Measurements from ENCODE around the gene ABCA1. TPM values are rescaled to one million over a fixed set of nuclear protein-coding genes. Genes with fewer than 3 reads are reported as not detected.
"Not testable (repeated sequence)": the region's sequence is repeated elsewhere in the genome, so short reads cannot be mapped to it uniquely, and the experiment has no call there.

The ABCA1 gene
- total RNA-seq, 2 donors from 2014 or later, result 21.6 to 34.8 TPM

GRCh38 chr9:104900324-104900723, 27.6 kb downstream of the ABCA1 start:
- Mint-ChIP-seq H3K36me3 (ENCODE audit: low read depth) (peaks cover 9% of the 10 kb centered on the region), H3K4me1 (peaks cover 51% of the 10 kb centered on the region), H3K27ac (peak overlapping the region; percentile 63), H3K4me3 (no peak overlapping the region), H3K27me3 (ENCODE audit: insufficient read depth) (no peaks in the 10 kb centered on the region), H3K9me3 (no peaks in the 10 kb centered on the region)
- TF ChIP-seq, protein P1, sequence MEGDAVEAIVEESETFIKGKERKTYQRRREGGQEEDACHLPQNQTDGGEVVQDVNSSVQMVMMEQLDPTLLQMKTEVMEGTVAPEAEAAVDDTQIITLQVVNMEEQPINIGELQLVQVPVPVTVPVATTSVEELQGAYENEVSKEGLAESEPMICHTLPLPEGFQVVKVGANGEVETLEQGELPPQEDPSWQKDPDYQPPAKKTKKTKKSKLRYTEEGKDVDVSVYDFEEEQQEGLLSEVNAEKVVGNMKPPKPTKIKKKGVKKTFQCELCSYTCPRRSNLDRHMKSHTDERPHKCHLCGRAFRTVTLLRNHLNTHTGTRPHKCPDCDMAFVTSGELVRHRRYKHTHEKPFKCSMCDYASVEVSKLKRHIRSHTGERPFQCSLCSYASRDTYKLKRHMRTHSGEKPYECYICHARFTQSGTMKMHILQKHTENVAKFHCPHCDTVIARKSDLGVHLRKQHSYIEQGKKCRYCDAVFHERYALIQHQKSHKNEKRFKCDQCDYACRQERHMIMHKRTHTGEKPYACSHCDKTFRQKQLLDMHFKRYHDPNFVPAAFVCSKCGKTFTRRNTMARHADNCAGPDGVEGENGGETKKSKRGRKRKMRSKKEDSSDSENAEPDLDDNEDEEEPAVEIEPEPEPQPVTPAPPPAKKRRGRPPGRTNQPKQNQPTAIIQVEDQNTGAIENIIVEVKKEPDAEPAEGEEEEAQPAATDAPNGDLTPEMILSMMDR (conservative IDR thresholded peaks at IDR 0.05), result no peak
- Histone ChIP-seq H3K36me3 (ENCODE audit: control insufficient read depth, insufficient read depth, low read length) (peaks cover 80% of the 10 kb centered on the region), H3K9ac (ENCODE audit: extremely low read depth, low read length, poor library complexity, severe bottlenecking) (no peak overlapping the region), H3K9me3 (ENCODE audit: control insufficient read depth, low read length) (no peaks in the 10 kb centered on the region), H3K4me1 (ENCODE audit: control insufficient read depth, insufficient read depth, low read length) (peaks cover 29% of the 10 kb centered on the region), H3K27ac (ENCODE audit: low read depth, low read length) (no peak overlapping the region), H3K27me3 (ENCODE audit: control insufficient read depth, insufficient read depth, low read length, poor library complexity, severe bottlenecking) (no peaks in the 10 kb centered on the region), H3K4me3 (ENCODE audit: low read length) (no peak overlapping the region)
- WGBS, 2 experiments (ENCODE audit: insufficient coverage in 1 of 2, insufficient read length in 1 of 2), result 79 to 83% methylated on average over 1 to 3 of the region's 3 CpGs
- peak; percentile 26 for DNase-seq

GRCh38 chr9:104899759-104900247, 28.2 kb downstream of the ABCA1 start:
- H3K27me3 ChIP-seq (ENCODE audit: control insufficient read depth, insufficient read depth, low read length, poor library complexity, severe bottlenecking), result no peaks in the 10 kb centered on the region
- Mint-ChIP-seq H3K4me3 (no peak overlapping the region), H3K36me3 (ENCODE audit: low read depth) (peaks cover 9% of the 10 kb centered on the region), H3K9me3 (no peaks in the 10 kb centered on the region), H3K27me3 (ENCODE audit: insufficient read depth) (no peaks in the 10 kb centered on the region), H3K4me1 (peaks cover 46% of the 10 kb centered on the region), H3K27ac (peak overlapping the region; percentile 63)
- TF ChIP-seq, protein P1 (conservative IDR thresholded peaks at IDR 0.05), result no peak
- WGBS, 2 experiments (ENCODE audit: insufficient coverage in 1 of 2, insufficient read length in 1 of 2), result 80 to 83% methylated on average over 3 to 4 of the region's 4 CpGs
- peaks cover 82% of the 10 kb centered on the region for H3K36me3 ChIP-seq (ENCODE audit: control insufficient read depth, insufficient read depth, low read length)
- H3K4me3 ChIP-seq (ENCODE audit: low read length), result no peak overlapping the region
- no peaks in the 10 kb centered on the region for H3K9me3 ChIP-seq (ENCODE audit: control insufficient read depth, low read length)
- no peak overlapping the region for H3K9ac ChIP-seq (ENCODE audit: extremely low read depth, low read length, poor library complexity, severe bottlenecking)
- H3K27ac ChIP-seq (ENCODE audit: low read depth, low read length), result no peak overlapping the region
- no peak for DNase-seq
- peaks cover 29% of the 10 kb centered on the region for H3K4me1 ChIP-seq (ENCODE audit: control insufficient read depth, insufficient read depth, low read length)

GRCh38 chr9:104898376-104898775, 29.6 kb downstream of the ABCA1 start:
- not testable (repeated sequence) for H3K9me3 Mint-ChIP-seq; H3K27ac Mint-ChIP-seq; H3K27ac ChIP-seq (ENCODE audit: low read depth, low read length); H3K27me3 ChIP-seq (ENCODE audit: control insufficient read depth, insufficient read depth, low read length, poor library complexity, severe bottlenecking); H3K9ac ChIP-seq (ENCODE audit: extremely low read depth, low read length, poor library complexity, severe bottlenecking); H3K27me3 Mint-ChIP-seq (ENCODE audit: insufficient read depth); H3K36me3 Mint-ChIP-seq (ENCODE audit: low read depth); H3K4me3 Mint-ChIP-seq; H3K4me3 ChIP-seq (ENCODE audit: low read length); H3K9me3 ChIP-seq (ENCODE audit: control insufficient read depth, low read length)
- Histone ChIP-seq H3K36me3 (ENCODE audit: control insufficient read depth, insufficient read depth, low read length) (peaks cover 95% of the 10 kb centered on the region), H3K4me1 (ENCODE audit: control insufficient read depth, insufficient read depth, low read length) (peaks cover 20% of the 10 kb centered on the region)
- 94 to 97% methylated on average over 4 of the region's 6 CpGs for WGBS, 2 experiments (ENCODE audit: insufficient coverage in 1 of 2, insufficient read length in 1 of 2)
- DNase-seq, result peak; percentile 21
- H3K4me1 Mint-ChIP-seq, result peaks cover 34% of the 10 kb centered on the region

DNA sequence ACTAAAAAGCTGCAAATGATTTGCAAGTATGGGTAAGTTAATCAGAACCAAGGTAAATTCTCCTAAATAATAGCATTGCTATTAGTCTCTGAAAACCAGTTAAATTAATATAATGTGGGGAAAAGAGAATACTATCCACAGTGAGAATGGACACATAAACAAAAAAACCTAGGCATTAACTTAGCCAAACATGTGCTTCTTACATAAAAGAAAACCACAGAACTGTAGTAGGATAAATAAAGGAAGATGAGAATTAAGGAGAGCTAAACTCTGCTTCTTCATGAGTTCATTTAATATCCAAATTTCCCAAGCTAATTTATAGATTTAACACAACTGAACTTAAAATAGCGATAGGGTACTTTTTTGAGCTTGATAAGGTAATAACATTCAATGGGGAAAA, 31.8 kb downstream of the ABCA1 start:
- no peak for DNase-seq
- no peak overlapping the region for H3K27ac ChIP-seq (ENCODE audit: low read depth, low read length)

More for the DNA sequence above, 31.8 kb downstream of the ABCA1 start:
- Histone ChIP-seq H3K4me1 (ENCODE audit: control insufficient read depth, insufficient read depth, low read length) (peaks cover 4% of the 10 kb centered on the region), H3K9me3 (ENCODE audit: control insufficient read depth, low read length) (no peaks in the 10 kb centered on the region), H3K9ac (ENCODE audit: extremely low read depth, low read length, poor library complexity, severe bottlenecking) (no peak overlapping the region), H3K36me3 (ENCODE audit: control insufficient read depth, insufficient read depth, low read length) (peaks cover 80% of the 10 kb centered on the region), H3K27me3 (ENCODE audit: control insufficient read depth, insufficient read depth, low read length, poor library complexity, severe bottlenecking) (no peaks in the 10 kb centered on the region), H3K4me3 (ENCODE audit: low read length) (no peak overlapping the region)
- Mint-ChIP-seq H3K4me3 (no peak overlapping the region), H3K9me3 (no peaks in the 10 kb centered on the region), H3K36me3 (ENCODE audit: low read depth) (peaks cover 11% of the 10 kb centered on the region), H3K27ac (no peak overlapping the region), H3K4me1 (peaks cover 20% of the 10 kb centered on the region), H3K27me3 (ENCODE audit: insufficient read depth) (no peaks in the 10 kb centered on the region)
- no CpG with 5 or more reads among the region's 1 CpG for WGBS, 2 experiments (ENCODE audit: insufficient coverage in 1 of 2, insufficient read length in 1 of 2)
- TF ChIP-seq, protein P1 (conservative IDR thresholded peaks at IDR 0.05), result no peak
